H1 (cell line): ENCODE results near the gene GREB1. TPM values are rescaled to one million over a fixed set of nuclear protein-coding genes. Genes with fewer than 3 reads are reported as not detected.

Experiments used
- CTCF ChIA-PET: fragments of 300-600 bp; sonication (Branson Sonifier 250); formaldehyde crosslinking; loops from one replicate; lab custom pipeline; 2021; ENCODE audit not compliant: partially characterized antibody; lab: Charles Lee
- POLR2A ChIA-PET: fragments of 300-600 bp; sonication (Branson Sonifier 250); formaldehyde crosslinking; loops from one replicate; lab custom pipeline; 2021; ENCODE audit warnings: inconsistent platforms; ENCODE audit not compliant: partially characterized antibody; lab: Charles Lee
- DNase-seq, 2 experiments: peaks; one replicate each; pipeline versions ENCODE4 v3.0.0 to v3.0.0-alpha.2; 2010 to 2022; ENCODE audit warnings: low spot score in 2 of 2, low read depth in 1 of 2, mixed read lengths in 1 of 2
- FAIRE-seq: peaks from 2 replicates; lab custom pipeline; 2011; peaks lifted over from hg19 to GRCh38; lab: Jason Lieb, UNC
- H2AFZ ChIP-seq: 2 replicates; pipeline ENCODE4 v1.8.1; 2012; ENCODE audit warnings: low read length, inconsistent platforms
- H2AK5ac ChIP-seq: 2 replicates; pipeline ENCODE4 v1.6.1; 2013; ENCODE audit warnings: low read depth, low read length
- H2BK120ac ChIP-seq: replicated peaks from 2 replicates; pipeline ENCODE3; 2013; ENCODE audit warnings: low read depth, low read length, inconsistent platforms
- H2BK12ac ChIP-seq: 2 replicates; pipeline ENCODE4 v1.6.1; 2013; ENCODE audit warnings: low read depth, low read length
- H2BK15ac ChIP-seq: 2 replicates; pipeline ENCODE4 v1.6.1; 2013; ENCODE audit warnings: low read length
- H2BK20ac ChIP-seq: 2 replicates; pipeline ENCODE4 v1.6.1; 2013; ENCODE audit warnings: low read length
- H2BK5ac ChIP-seq: 2 replicates; pipeline ENCODE4 v1.6.1; 2013; ENCODE audit warnings: low read depth, low read length
- H3K14ac ChIP-seq: 2 replicates; pipeline ENCODE4 v1.6.1; 2013; ENCODE audit warnings: inconsistent platforms; ENCODE audit not compliant: insufficient read length
- H3K18ac ChIP-seq: 2 replicates; pipeline ENCODE4 v1.6.1; 2013; ENCODE audit warnings: low read length; ENCODE audit errors: extremely low read depth
- H3K23ac ChIP-seq: 2 replicates; pipeline ENCODE4 v1.6.1; 2013; ENCODE audit warnings: inconsistent platforms; ENCODE audit not compliant: insufficient read length
- H3K23me2 ChIP-seq: 2 replicates; pipeline ENCODE4 v1.6.1; 2013; ENCODE audit warnings: low read depth, low read length
- H3K27ac ChIP-seq: 2 replicates; pipeline ENCODE4 v1.6.1; 2011; ENCODE audit warnings: low read depth, low read length, inconsistent platforms
- H3K27me3 ChIP-seq, 4 experiments: replicated peaks in 1 of 4; 1 replicate in 1 of 4; 2 replicates in 3 of 4; pipeline versions ENCODE4 v1.6.1 to v1.8.1; 2011 to 2013; ENCODE audit warnings: low read length in 3 of 4, mild to moderate bottlenecking in 3 of 4, inconsistent platforms in 2 of 4, mixed read lengths in 2 of 4, moderate library complexity in 1 of 4; ENCODE audit not compliant: control insufficient read depth in 3 of 4, insufficient read depth in 3 of 4; ENCODE audit errors: extremely low read depth in 1 of 4
- H3K36me3 ChIP-seq, 4 experiments: 2 replicates each; pipeline versions ENCODE4 v1.6.1 to v1.8.1; 2011 to 2013; ENCODE audit warnings: mild to moderate bottlenecking in 4 of 4, low read length in 3 of 4, moderate library complexity in 2 of 4, control low read depth in 1 of 4, inconsistent platforms in 1 of 4; ENCODE audit not compliant: insufficient read depth in 4 of 4, control insufficient read depth in 2 of 4
- H3K4ac ChIP-seq: replicated peaks from 2 replicates; pipeline ENCODE3; 2013; ENCODE audit warnings: low read length, low read depth, mixed read lengths, inconsistent platforms; ENCODE audit not compliant: insufficient read length
- H3K4me1 ChIP-seq, 4 experiments: replicated peaks in 1 of 4; 1 replicate in 1 of 4; 2 replicates in 3 of 4; pipeline versions ENCODE4 v1.6.1 to v1.8.1; 2011 to 2013; ENCODE audit warnings: low read length in 3 of 4, inconsistent platforms in 2 of 4, mixed read lengths in 1 of 4; ENCODE audit not compliant: insufficient read depth in 4 of 4, control insufficient read depth in 3 of 4
- H3K4me2 ChIP-seq, 2 experiments: 2 replicates each; pipeline versions ENCODE4 v1.6.1 to v1.8.1; 2011 to 2013; ENCODE audit warnings: low read depth in 2 of 2, low read length in 2 of 2, control low read depth in 1 of 2, inconsistent platforms in 1 of 2, mild to moderate bottlenecking in 1 of 2; ENCODE audit not compliant: insufficient read depth in 1 of 2
- H3K4me3 ChIP-seq, 4 experiments: fragments of 200-600, 300-600 bp in 1 of 4; sonication (generic), shearing (Covaris generic), sonication (Bioruptor Twin) in 1 of 4; 2 replicates each; pipeline versions ENCODE4 v1.5.1 to v1.8.1; 2011 to 2016; ENCODE audit warnings: low read length in 4 of 4, low read depth in 3 of 4, control low read depth in 2 of 4, inconsistent platforms in 2 of 4, mild to moderate bottlenecking in 2 of 4, mixed read lengths in 1 of 4, moderate library complexity in 1 of 4; ENCODE audit not compliant: insufficient read depth in 2 of 4; ENCODE audit errors: extremely low read depth in 1 of 4
- H3K56ac ChIP-seq: replicated peaks from 2 replicates; pipeline ENCODE3; 2013; ENCODE audit warnings: low read depth, mild to moderate bottlenecking, mixed read lengths, low read length, inconsistent platforms; ENCODE audit not compliant: insufficient read length
- H3K79me1 ChIP-seq: 2 replicates; pipeline ENCODE4 v1.6.1; 2013; ENCODE audit warnings: low read depth, low read length, control low read depth
- H3K79me2 ChIP-seq, 2 experiments: 2 replicates each; pipeline versions ENCODE4 v1.6.1 to v1.8.1; 2012 to 2013; ENCODE audit warnings: low read length in 2 of 2, mild to moderate bottlenecking in 2 of 2, inconsistent platforms in 1 of 2; ENCODE audit not compliant: insufficient read depth in 2 of 2, control insufficient read depth in 1 of 2
- H3K9ac ChIP-seq, 4 experiments: replicated peaks in 1 of 4; 1 replicate in 1 of 4; 2 replicates in 3 of 4; pipeline versions ENCODE4 v1.6.1 to v1.8.1; 2011 to 2013; ENCODE audit warnings: low read depth in 3 of 4, low read length in 3 of 4, control low read depth in 2 of 4, mild to moderate bottlenecking in 2 of 4, moderate library complexity in 2 of 4, inconsistent platforms in 1 of 4; ENCODE audit errors: extremely low read depth in 1 of 4
- H3K9me3 ChIP-seq, 2 experiments: 2 replicates each; pipeline versions ENCODE4 v1.6.1 to v1.8.1; 2012 to 2013; ENCODE audit warnings: mild to moderate bottlenecking in 2 of 2, moderate library complexity in 2 of 2, control low read depth in 1 of 2, inconsistent platforms in 1 of 2, low read depth in 1 of 2, low read length in 1 of 2, mixed read lengths in 1 of 2; ENCODE audit not compliant: insufficient read depth in 2 of 2
- H4K20me1 ChIP-seq, 2 experiments: replicated peaks in 1 of 2; 2 replicates each; pipeline versions ENCODE3 to v1.8.1; 2011 to 2013; ENCODE audit warnings: inconsistent platforms in 2 of 2, low read length in 2 of 2, mild to moderate bottlenecking in 1 of 2; ENCODE audit not compliant: insufficient read depth in 2 of 2, control insufficient read depth in 1 of 2
- H4K5ac ChIP-seq: 2 replicates; pipeline ENCODE4 v1.6.1; 2013; ENCODE audit warnings: low read length, low read depth, mixed read lengths, inconsistent platforms; ENCODE audit not compliant: insufficient read length
- H4K8ac ChIP-seq: 2 replicates; pipeline ENCODE4 v1.8.0; 2013; ENCODE audit warnings: mild to moderate bottlenecking, moderate library complexity, low read length, inconsistent platforms; ENCODE audit not compliant: insufficient read depth; ENCODE audit errors: extremely low read depth
- H4K91ac ChIP-seq: replicated peaks from 2 replicates; pipeline ENCODE3; 2013; ENCODE audit warnings: low read length, mixed read lengths, inconsistent platforms; ENCODE audit not compliant: insufficient read length
- BCL11A ChIP-seq, 2 experiments: IDR thresholded peaks; one replicate each; pipeline ENCODE4 v1.6.1; 2011; ENCODE audit warnings: low read depth in 2 of 2, low read length in 2 of 2, mild to moderate bottlenecking in 2 of 2
- HDAC2 ChIP-seq, 2 experiments: fragments of 300-600 bp in 1 of 2; sonication (generic) in 1 of 2; IDR thresholded peaks; 2 replicates each; pipeline ENCODE4 v1.6.1; 2011 to 2012; ENCODE audit warnings: low read depth in 2 of 2, low read length in 2 of 2, mild to moderate bottlenecking in 2 of 2, moderate library complexity in 2 of 2, borderline replicate concordance in 1 of 2, inconsistent platforms in 1 of 2
- JUND ChIP-seq: IDR thresholded peaks from 2 replicates; pipeline ENCODE4 v1.6.1; 2011; ENCODE audit warnings: mild to moderate bottlenecking, improper control_type of control experiment, low read length
- KDM4A ChIP-seq: IDR thresholded peaks from one replicate; pipeline ENCODE4 v1.7.1; 2012; ENCODE audit warnings: low read depth, mild to moderate bottlenecking, moderate library complexity, low read length, inconsistent platforms; ENCODE audit not compliant: severe bottlenecking
- RBBP5 ChIP-seq: IDR thresholded peaks from 2 replicates; pipeline ENCODE4 v1.7.1; 2012; ENCODE audit warnings: low read depth, mild to moderate bottlenecking, inconsistent platforms, low read length, moderate library complexity, borderline replicate concordance
- RFX5 ChIP-seq: IDR thresholded peaks from 2 replicates; pipeline ENCODE4 v1.6.1; 2011; ENCODE audit warnings: low read depth, low read length, improper control_type of control experiment, borderline replicate concordance
- RNF2 ChIP-seq: fragments of 200-900, 300-1000 bp; sonication (generic); IDR thresholded peaks from 2 replicates; pipeline ENCODE4 v1.7.1; 2016; ENCODE audit warnings: borderline replicate concordance, low read depth, mild to moderate bottlenecking, antibody characterized with exemption, low read length; ENCODE audit not compliant: poor library complexity, severe bottlenecking; ENCODE audit errors: missing control alignments
- SP1 ChIP-seq: IDR thresholded peaks from 2 replicates; pipeline ENCODE4 v1.6.1; 2011; ENCODE audit warnings: low read depth, low read length
- TBP ChIP-seq: IDR thresholded peaks from 2 replicates; pipeline ENCODE4 v1.6.1; 2011; ENCODE audit warnings: low read depth, low read length, improper control_type of control experiment
- TEAD4 ChIP-seq: IDR thresholded peaks from 2 replicates; pipeline ENCODE4 v1.6.1; 2012; ENCODE audit warnings: low read depth, low read length, inconsistent platforms, mixed read lengths
- YY1 ChIP-seq: IDR thresholded peaks from 2 replicates; pipeline ENCODE4 v1.6.1; 2011; ENCODE audit warnings: low read depth, mild to moderate bottlenecking, low read length
- WGBS, 2 experiments: shearing (Covaris generic) in 1 of 2; methylation state at CpG; one replicate each; pipeline versions ENCODE4 v1.1.6 to v1.1.7; 2013 to 2015; ENCODE audit warnings: low lambda C conversion rate in 2 of 2, mixed read lengths in 2 of 2, inconsistent platforms in 1 of 2, low coverage in 1 of 2, missing lambda C conversion rate in 1 of 2; ENCODE audit not compliant: insufficient replicate concordance in 2 of 2, insufficient coverage in 1 of 2, insufficient read length in 1 of 2; ENCODE audit errors: extremely low coverage in 1 of 2, missing lambda C conversion rate in 1 of 2; 5-methylcytosine and 5-hydroxymethylcytosine counted together
- polyA plus RNA-seq, 7 experiments: library from polyadenylated mRNA; depleted of rRNA in 3 of 7; stranded (reverse) in 5 of 7; unstranded in 2 of 7; fragments of >200 nt in 5 of 7; fragments of 200-250 nt in 2 of 7; gene quantifications; 1 replicate in 5 of 7; 2 replicates in 1 of 7; 4 replicates in 1 of 7; pipeline versions ENCODE4 v1.2.1 to v1.2.3, GENCODE V29; 2011 to 2013; ENCODE audit warnings: missing spikeins in 2 of 7, mixed read lengths in 2 of 7
- total RNA-seq: library from RNA; stranded (reverse); fragmentation: NEBNext Ultra II Directional; extraction: Animal tissue kit (Norgen Biotek cat#: 25700); gene quantifications from 2 replicates; pipeline ENCODE4 v1.2.1, GENCODE V29; 2021
- TF ChIP-seq, protein P1 (sequence below): IDR thresholded peaks from 2 replicates; pipeline ENCODE4 v1.6.1; 2012; ENCODE audit warnings: inconsistent platforms
- TF ChIP-seq, protein P2 (sequence below): IDR thresholded peaks from 2 replicates; pipeline ENCODE4 v1.6.1; 2011; ENCODE audit warnings: low read depth, mild to moderate bottlenecking, low read length; ENCODE audit not compliant: insufficient read depth

Gene GREB1
- total and polyA plus RNA-seq, 2 of the 8 experiments (the other 6 are each of a cell fraction or from before 2014, with no cell fraction given), result 7.9 to 43.4 TPM

DNA sequence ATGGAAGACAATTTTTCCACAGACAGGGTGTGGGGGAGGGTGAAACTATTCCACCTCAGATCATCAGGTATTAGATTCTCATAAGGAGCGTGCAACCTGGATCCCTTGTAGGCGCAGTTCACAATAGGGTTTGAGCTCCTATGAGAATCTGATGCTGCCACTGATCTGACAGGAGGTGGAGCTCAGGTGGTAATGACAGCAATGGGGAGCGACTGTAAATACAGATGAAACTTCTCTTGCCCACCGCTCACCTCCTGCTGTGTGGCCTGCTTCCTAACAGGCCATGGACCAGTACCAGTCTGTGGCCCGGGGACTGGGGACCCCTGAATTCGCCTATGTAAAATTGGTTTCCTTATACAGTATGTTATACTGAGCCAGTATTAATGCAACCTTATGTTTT lies 40.6 kb upstream of the GREB1 start:
- Histone ChIP-seq H2BK15ac (no peak overlapping the region), H3K14ac (no peak overlapping the region), H3K36me3 (no peaks in the 10 kb centered on the region), H2AFZ (no peak overlapping the region), H4K8ac (no peak overlapping the region), H2BK120ac (no peak overlapping the region), H4K20me1 (peaks cover 0 to 6% of the 10 kb centered on the region in 2 experiments), H3K79me1 (peaks cover 10% of the 10 kb centered on the region), H3K79me2 (peaks cover 6 to 61% of the 10 kb centered on the region in 2 experiments), H3K4me1 (peaks cover 0 to 12% (median 6%) of the 10 kb centered on the region in 4 experiments; a peak in 6 of 7 replicates), H3K4ac (no peak overlapping the region), H3K23me2 (no peaks in the 10 kb centered on the region), H3K27ac (no peak overlapping the region), H2BK20ac (no peak overlapping the region), H2AK5ac (no peak overlapping the region), H2BK5ac (no peak overlapping the region), H2BK12ac (no peak overlapping the region), H3K23ac (no peak overlapping the region), H3K56ac (no peak overlapping the region), H3K9ac (no peak overlapping the region), H3K9me3 (0 out of 4 replicates have a peak, but pooled peaks cover 0 to 2% of the 10 kb centered on the region in 2 experiments), H4K91ac (no peak overlapping the region), H3K4me2 (no peak overlapping the region), H3K27me3 (no peaks in the 10 kb centered on the region), H3K4me3 (no peak overlapping the region), H3K18ac (no peak overlapping the region), H4K5ac (no peak overlapping the region)
- POLR2A ChIA-PET, result no interaction called here
- no peak for FAIRE-seq
- CTCF ChIA-PET, result interaction anchor here (1.6 to 20.6 kb wide), 4 partner anchors 10 to 87 kb away, joined by 4 to 558 read pairs (median 10); partner anchors contain the start of gene GREB1
- 95% methylated on average over 6 of the region's 6 CpGs; no CpG with 5 or more reads in 1 of the 2 experiments for WGBS, 2 experiments
- DNase-seq, result no peak
- TF ChIP-seq YY1 (no peak), TEAD4 (no peak), HDAC2 (IDR thresholded peaks at IDR 0.05; ENCODE audit: borderline replicate concordance in 1 of 2, low read depth in 2 of 2, low read length in 2 of 2) (no peak), KDM4A (no peak), TBP (no peak), RBBP5 (no peak), RNF2 (no peak), JUND (no peak), BCL11A (IDR thresholded peaks at IDR 0.05; ENCODE audit: low read depth in 2 of 2, low read length in 2 of 2) (no peak), RFX5 (no peak), SP1 (no peak)
- TF ChIP-seq, protein P1, sequence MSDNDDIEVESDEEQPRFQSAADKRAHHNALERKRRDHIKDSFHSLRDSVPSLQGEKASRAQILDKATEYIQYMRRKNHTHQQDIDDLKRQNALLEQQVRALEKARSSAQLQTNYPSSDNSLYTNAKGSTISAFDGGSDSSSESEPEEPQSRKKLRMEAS, result no peak
- TF ChIP-seq, protein P2, sequence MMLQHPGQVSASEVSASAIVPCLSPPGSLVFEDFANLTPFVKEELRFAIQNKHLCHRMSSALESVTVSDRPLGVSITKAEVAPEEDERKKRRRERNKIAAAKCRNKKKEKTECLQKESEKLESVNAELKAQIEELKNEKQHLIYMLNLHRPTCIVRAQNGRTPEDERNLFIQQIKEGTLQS, result no peak
